ENCODE data around the gene FAM222A.

DNA sequence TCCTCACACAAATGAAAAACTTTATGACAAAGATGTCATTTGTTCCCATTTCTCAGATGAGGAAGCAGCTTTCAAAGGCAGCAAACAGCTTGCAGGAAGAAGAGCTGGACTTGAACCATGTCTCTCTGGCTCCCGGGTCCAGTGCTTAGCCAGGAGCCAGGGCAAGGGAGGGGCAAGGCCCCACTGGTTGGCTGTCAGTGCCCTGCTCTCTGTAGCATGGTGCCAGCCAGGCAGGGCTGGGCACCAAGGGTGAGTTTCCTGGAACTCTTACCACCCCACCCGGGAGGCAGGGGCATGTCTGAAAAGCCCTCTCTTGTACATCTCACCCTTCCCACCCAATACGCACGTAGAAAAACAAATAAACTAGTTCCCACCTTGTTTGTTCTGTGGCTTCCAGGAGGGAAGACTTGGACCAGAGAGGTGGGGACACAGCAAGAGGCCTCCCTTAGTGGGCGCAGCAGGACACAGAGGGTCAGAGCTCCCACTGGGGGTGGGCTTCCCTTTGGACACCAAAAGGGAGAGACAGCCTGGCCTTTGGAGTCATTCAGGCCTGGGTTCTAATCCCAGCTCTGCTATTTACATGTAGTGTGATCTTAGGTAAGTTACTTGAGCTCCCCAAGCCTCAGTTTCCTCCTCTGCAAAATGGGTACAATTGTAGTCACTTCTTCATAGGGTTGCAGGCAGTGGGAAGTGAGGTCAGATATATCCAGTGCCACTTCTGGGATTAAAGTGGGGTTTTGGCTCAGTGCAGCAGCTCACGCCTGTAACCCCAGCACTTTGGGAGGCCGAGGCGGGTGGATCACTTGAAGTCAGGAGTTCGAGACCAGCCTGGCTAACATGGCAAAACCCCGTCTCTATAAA lies 102.4 kb downstream of the FAM222A start:
- TF ChIP-seq POLR2AphosphoS5 (IDR thresholded peaks at IDR 0.05) (no peak), EP300 (IDR thresholded peaks at IDR 0.05) (no peak)
- TF ChIP-seq, protein P1, sequence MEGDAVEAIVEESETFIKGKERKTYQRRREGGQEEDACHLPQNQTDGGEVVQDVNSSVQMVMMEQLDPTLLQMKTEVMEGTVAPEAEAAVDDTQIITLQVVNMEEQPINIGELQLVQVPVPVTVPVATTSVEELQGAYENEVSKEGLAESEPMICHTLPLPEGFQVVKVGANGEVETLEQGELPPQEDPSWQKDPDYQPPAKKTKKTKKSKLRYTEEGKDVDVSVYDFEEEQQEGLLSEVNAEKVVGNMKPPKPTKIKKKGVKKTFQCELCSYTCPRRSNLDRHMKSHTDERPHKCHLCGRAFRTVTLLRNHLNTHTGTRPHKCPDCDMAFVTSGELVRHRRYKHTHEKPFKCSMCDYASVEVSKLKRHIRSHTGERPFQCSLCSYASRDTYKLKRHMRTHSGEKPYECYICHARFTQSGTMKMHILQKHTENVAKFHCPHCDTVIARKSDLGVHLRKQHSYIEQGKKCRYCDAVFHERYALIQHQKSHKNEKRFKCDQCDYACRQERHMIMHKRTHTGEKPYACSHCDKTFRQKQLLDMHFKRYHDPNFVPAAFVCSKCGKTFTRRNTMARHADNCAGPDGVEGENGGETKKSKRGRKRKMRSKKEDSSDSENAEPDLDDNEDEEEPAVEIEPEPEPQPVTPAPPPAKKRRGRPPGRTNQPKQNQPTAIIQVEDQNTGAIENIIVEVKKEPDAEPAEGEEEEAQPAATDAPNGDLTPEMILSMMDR (IDR thresholded peaks at IDR 0.05), result no peak
